ENCODE measurements around the gene AQP12A.

GRCh38 chr2:240711296-240711695, 19.6 kb downstream of the AQP12A start:
- TF ChIP-seq CTCF (IDR thresholded peaks at IDR 0.05) (no peak), POLR2A (IDR thresholded peaks at IDR 0.05) (no peak)

Measured in body of pancreas (tissue), 4 donors.